ENCODE results near the gene TMEM100.

Gene TMEM100

DNA sequence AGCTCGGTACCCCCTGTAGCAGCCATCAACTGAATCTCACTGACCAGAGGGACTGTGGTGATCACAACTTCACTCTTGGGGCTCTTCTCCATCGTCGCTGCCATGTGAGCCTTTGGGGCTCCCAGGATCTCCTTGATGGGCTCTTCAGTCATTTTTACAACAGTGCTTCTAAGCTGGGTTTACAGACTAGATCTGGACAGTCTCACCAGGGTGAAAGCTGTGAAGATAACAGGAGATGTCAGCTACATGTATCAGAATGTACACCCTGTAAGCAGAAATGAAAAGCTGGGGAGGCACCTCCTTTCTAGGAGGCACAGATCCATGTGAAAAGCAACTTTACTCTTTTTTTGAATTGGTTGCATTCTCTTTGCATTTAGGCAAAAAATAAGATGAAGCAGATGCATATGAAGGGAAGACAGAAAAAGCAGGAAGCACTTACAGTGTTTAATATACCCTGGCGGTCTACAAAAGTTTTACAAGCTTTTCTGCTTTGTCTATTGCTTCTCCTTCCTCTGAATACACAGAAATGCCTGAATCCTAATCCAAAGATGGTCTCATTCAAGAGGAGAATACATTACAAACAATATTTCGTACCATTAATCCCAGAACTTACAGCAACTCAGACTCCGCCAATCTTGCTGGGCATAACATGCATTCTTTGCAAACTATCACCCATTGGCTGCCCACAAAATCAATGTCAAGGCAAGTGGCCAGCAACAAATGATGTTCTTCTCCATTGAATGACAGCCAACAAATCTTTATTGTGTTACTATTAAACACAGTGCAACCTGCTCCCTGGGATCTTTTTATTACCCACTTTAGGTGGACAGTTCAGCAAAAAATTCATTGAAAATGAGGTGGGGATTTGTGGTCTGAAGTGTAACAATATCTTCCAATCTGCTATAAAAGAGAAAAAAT lies 1.5 kb downstream of the TMEM100 start:
- TF ChIP-seq GATA3 (IDR thresholded peaks at IDR 0.05; ENCODE audit: low read depth, low read length): no peak
- no peak for TF ChIP-seq GATA2 (IDR thresholded peaks at IDR 0.05; ENCODE audit: low read depth, low read length)

DNA sequence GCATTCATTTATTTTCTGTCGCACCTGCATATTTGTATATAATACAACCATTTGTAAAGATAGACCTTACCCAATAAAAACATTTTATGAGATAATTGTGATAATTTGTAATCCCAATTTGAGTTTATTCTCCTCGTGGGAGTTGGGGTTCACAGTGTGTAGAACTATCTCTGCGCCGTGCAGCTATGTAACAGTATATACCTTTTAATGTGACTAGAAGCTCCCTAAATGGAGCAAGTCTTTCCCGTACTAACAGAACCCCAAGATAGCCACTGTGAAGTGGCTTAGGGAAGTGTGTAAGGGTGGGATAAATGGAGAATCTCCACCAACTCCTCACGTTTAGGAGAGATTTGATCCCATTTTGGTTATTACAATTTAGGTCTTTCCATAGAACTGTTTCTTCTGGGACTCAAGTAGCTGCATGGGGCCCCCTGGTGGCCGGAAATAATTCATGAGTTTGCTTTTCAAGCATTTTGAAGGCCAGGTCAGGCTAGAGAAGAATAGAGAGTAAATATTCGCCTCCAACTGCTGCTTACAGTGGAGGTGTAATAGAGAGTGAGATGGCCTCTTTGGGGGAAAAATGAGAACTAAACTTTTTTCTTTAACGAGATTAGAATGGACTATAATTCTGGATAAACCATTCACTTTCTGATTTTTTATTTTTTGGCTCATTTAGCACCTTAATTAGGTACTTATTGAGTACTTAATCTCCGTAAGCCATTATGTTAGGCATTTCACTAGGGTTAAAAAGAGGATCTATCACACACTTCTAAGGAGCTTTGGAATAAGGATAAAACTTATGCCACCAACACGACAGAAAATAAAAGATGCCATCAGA lies 4.5 kb downstream of the TMEM100 start:
- no peak for TF ChIP-seq GATA3 (IDR thresholded peaks at IDR 0.05; ENCODE audit: low read depth, low read length)
- TF ChIP-seq GATA2 (IDR thresholded peaks at IDR 0.05; ENCODE audit: low read depth, low read length): no peak

DNA sequence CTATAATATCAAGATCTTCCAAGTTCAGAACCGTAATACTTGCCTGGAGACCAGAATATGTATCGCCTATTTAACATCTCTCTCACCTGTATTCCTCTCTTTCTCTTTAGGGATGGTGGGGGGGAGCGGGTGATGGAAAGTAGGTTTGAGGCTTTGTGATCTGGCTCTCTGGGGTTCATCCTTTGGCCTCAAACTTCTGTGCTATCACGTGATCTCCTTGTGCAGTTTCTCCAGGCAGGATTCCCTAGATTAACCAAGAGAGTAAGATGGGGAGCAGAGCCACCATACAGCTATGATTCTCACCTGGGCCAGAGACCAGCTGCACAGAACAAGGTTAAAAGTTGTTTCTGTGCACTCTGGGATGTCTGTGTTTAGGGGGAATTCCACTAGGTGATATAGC lies 5.2 kb downstream of the TMEM100 start:
- no peak for TF ChIP-seq GATA3 (IDR thresholded peaks at IDR 0.05; ENCODE audit: low read depth, low read length)
- no peak for TF ChIP-seq GATA2 (IDR thresholded peaks at IDR 0.05; ENCODE audit: low read depth, low read length)

DNA sequence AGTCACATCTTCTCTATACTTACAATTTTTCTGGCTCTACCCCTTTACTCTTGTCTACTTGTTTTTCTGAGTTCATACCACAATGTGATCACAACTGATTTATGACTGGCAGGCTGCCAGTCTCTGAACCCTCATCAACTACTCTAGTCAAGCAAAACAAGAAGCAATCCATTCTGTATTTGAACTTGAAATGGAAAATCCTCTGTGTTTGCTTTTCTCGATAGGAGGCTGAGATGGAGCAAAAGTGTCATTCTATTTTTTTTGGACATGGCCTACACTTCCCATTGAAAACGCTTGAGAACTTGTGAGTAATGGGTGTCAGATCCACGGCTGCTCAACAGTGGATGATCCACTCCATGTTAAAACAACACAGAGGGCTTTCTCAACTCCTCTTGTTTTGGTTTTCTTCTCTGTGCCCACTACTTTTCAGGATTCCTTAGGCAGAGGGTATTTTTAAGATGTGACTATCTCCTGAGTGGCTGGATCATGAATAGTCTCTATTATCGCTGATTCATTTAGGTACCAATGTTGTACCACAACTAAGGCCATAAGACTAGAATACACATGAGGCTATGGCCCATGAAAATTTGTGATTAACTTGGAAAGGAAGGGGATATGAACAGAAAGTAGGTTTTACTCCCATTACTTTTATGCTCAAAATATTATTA lies 11.7 kb downstream of the TMEM100 start:
- no peak for TF ChIP-seq GATA2 (IDR thresholded peaks at IDR 0.05; ENCODE audit: low read depth, low read length)
- no peak for TF ChIP-seq GATA3 (IDR thresholded peaks at IDR 0.05; ENCODE audit: low read depth, low read length)

DNA sequence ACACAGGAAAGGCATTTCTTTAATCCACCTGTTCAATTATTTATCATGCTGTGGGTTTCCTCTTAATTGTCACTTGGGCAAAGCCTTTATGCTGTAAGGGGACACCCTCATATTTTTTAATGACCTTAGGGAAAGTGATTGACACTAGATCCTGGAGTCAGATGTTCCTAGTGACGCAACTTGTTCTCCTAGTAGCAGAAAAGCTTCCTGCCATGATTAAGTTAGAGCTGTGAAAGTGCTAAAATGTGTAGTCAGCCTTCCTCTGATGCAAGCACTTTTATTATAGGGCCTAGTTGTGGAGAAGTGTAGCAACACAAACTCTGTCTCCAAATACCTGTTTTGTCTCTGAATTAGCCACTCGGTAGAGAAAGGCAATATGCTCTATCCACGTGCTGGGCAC lies 12.3 kb downstream of the TMEM100 start:
- TF ChIP-seq GATA2 (IDR thresholded peaks at IDR 0.05; ENCODE audit: low read depth, low read length) (no peak), GATA3 (IDR thresholded peaks at IDR 0.05; ENCODE audit: low read depth, low read length) (no peak)

DNA sequence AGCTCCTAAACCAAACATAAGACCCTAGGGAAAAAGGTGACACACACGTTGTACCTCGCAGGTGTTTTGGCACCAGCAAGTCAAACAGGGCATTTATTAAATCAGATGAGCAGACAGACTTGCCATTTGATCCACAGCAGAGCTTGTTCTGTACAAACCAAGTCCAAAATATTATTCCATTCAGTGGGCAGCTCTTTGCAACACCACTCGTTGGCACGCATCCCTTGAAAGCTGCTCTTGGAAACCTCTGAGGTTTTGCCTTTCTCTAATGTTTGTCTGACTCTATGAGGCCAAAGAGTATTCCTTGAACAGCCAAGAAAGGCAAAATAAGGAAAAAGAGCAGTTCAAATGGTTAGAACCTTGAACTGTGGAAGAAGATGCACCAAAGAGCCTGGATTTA lies 12.7 kb downstream of the TMEM100 start:
- TF ChIP-seq GATA3 (IDR thresholded peaks at IDR 0.05; ENCODE audit: low read depth, low read length) (no peak), GATA2 (IDR thresholded peaks at IDR 0.05; ENCODE audit: low read depth, low read length) (no peak)

DNA sequence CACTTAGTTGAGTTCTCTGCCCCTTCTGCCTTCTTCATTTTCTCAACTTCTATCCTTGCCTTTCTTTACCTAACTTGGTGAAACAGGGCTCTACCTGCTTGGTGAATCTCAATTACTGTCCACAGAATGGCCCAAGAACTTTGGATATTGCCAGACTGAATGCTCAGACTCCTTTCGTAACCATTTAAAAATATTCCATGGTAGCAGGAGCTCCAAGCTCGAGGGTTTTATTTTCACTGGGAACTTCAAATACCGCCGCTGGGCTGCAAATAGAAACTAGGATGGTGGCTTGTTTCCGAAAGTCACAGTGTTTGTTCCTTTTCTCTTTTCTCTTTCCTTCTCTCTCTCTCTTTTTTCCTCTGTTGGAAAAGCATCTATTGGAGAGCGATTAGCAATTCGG lies 13.2 kb downstream of the TMEM100 start:
- TF ChIP-seq GATA2 (IDR thresholded peaks at IDR 0.05; ENCODE audit: low read depth, low read length) (no peak), GATA3 (IDR thresholded peaks at IDR 0.05; ENCODE audit: low read depth, low read length) (no peak)

DNA sequence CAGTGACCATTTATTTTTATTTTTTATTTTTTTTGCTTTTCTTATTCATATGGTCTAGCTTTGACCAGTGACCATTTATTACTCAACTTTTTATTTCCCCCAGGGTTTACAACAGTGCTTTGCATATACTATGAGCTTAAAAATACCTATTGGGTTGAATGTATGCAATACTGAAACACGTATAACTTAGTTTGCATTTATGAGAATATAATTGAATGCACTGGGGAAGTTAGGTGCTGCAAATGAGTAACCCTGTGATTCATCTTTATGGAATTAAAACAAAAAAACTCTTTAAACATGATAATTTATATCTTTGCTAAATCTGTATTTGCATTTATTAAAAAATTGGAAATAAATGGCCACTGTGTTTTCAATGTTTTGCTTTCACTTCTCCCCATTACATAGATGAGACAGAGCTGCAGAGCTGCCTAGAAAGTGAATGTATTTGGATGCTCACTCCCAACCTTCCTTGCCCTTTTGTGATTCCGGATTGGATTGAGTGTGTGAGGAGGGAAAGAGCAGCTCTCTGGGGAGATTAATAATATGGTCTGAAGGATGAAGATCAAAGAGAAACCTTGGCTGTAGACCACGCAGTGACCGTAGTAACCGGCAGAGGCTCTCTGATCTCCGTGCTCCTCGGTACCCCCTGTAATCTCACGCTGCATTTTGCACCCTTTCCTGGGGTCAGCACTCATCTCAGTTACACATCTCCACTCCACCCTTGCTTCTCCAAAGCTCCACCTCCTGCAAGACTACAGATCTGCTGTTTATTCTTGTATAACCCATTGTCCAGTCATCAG lies 14.3 kb downstream of the TMEM100 start:
- TF ChIP-seq GATA3 (IDR thresholded peaks at IDR 0.05; ENCODE audit: low read depth, low read length) (no peak), GATA2 (IDR thresholded peaks at IDR 0.05; ENCODE audit: low read depth, low read length) (no peak)

DNA sequence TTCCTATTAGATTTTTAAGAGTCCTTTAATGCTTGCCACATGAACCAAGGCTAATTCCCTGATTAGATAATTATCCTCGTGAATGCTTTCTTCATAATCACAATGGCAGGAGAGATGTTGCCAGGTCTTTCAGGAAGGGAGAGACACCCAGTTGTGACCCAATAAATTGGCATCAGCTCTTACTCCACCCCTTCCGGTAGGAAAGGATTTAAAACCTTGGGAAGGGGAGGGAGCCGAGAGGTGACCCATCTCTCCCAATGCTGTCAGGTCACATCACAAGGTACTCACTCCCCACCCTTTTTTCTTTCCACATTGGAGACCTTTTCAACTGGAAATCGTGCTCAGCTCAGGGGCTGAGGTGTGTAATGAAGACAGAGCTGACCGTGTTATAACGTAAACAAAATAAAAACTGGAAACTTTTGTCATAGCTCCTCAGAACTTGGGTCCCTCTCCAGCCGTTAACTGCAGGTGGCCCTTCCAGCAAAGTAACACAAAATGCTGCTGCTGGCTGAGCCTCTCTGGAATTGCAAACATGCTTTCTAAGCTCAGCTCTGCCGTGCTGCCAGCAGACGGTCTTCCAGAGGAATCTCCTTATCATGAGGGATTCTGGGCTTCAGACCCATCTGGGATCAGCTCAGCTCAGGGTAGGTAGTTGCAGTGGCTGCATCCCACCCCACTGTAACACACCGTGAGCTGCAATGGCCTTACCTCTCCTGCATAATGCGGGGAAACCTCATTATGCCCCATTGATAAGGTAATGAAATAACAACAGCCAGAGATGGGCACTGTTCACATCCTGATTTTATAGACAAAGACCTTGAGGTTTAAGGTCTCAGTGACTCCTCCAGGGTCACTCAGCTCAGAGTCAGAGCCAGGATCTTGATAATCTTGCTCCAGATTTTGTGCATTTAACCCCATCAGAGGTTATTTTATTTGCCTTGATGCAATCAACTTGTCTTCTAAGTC lies 15.6 kb downstream of the TMEM100 start:
- TF ChIP-seq GATA3 (IDR thresholded peaks at IDR 0.05; ENCODE audit: low read depth, low read length): peak; percentile 65
- peak; percentile 94 for TF ChIP-seq GATA2 (IDR thresholded peaks at IDR 0.05; ENCODE audit: low read depth, low read length)

DNA sequence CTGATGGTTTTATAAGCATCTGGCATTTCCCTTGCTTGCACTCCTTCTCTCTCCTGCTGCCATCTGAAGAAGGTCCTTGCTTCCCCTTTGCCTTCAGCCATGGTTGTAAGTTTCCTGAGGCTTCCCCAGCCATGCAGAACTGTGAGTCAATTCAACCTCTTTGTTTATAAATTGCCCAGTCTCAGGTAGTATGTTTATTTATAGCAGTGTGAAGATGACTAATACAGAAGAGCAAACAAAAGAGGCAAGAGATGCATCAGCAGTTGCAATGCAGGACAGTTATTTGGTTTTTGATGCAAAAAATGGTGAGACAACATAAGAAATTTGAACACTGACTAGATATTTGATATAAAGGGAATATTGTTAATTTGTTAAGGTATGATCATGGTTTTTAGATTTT lies 16.8 kb downstream of the TMEM100 start:
- TF ChIP-seq GATA3 (IDR thresholded peaks at IDR 0.05; ENCODE audit: low read depth, low read length) (no peak), GATA2 (IDR thresholded peaks at IDR 0.05; ENCODE audit: low read depth, low read length) (no peak)

DNA sequence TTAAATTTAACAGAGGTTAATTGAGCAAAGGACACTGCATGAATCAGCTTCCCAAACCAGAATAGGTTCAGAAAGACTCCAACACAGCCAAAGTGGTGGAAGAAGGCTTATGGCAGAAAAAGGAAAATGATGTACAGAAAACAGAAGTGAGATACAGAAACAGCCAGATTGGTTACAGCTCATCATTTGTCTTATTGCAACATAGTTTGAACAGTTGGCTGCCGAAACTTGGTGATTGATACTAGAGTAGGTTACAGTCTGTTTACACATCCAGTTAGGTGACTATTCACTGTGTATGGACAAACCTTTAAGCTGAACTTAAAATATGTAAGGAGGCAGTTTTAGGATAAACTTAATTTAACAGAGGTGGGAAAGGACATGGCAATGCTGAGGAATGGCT lies 18.3 kb downstream of the TMEM100 start:
- TF ChIP-seq GATA3 (IDR thresholded peaks at IDR 0.05; ENCODE audit: low read depth, low read length) (no peak), GATA2 (IDR thresholded peaks at IDR 0.05; ENCODE audit: low read depth, low read length) (no peak)

DNA sequence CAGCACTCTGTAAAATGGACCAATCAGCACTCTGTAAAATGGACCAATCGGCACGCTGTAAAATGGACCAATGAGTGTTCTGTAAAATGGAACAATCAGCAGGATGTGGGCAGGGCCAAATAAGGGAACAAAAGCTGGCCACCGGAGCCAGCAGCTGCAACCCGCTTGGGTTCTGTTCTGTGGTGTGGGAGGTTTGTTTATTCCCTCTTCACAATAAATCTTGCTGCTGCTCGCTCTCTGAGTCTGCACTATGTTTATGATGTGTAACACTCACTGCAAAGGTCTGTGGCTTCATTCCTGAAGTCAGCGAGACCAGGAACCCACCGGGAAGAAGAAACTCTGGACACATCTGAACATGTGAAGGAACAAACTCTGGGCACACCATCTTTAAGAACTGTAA lies 20.5 kb downstream of the TMEM100 start:
- TF ChIP-seq GATA2 (IDR thresholded peaks at IDR 0.05; ENCODE audit: low read depth, low read length) (no peak), GATA3 (IDR thresholded peaks at IDR 0.05; ENCODE audit: low read depth, low read length) (no peak)

Measured in SH-SY5Y (cell line).